Activated CD8-positive, alpha-beta memory T cell treated with anti-CD3 and anti-CD28 coated beads for 48 hours (primary cell): ENCODE data around the gene CWC25.
"Not testable (repeated sequence)": the region's sequence is repeated elsewhere in the genome, so short reads cannot be mapped to it uniquely, and the experiment has no call there.

Experiments used
- DNase-seq, 3 experiments: peaks; one replicate each; pipeline ENCODE4 v3.0.0-alpha.2; 2020; ENCODE audit warnings: low read depth in 2 of 3, low spot score in 2 of 3

Gene CWC25

GRCh38 chr17:38790148-38790707, 34.9 kb downstream of the CWC25 start:
- not testable (repeated sequence) for DNase-seq

GRCh38 chr17:38789185-38789584, 35.9 kb downstream of the CWC25 start:
- no peak for DNase-seq

- not testable (repeated sequence) for DNase-seq
These were observed 37.1 kb downstream of the CWC25 start for GRCh38 chr17:38787999-38788398.

- no peak for DNase-seq
These were observed 38.7 kb downstream of the CWC25 start for GRCh38 chr17:38786372-38786771.

GRCh38 chr17:38783227-38783626, 41.9 kb downstream of the CWC25 start:
- DNase-seq, result no peak

- DNase-seq, result no peak
These were observed 45.0 kb downstream of the CWC25 start for GRCh38 chr17:38779965-38780752.

GRCh38 chr17:38777641-38778250, 47.4 kb downstream of the CWC25 start:
- DNase-seq, result no peak

GRCh38 chr17:38773258-38773657, 51.9 kb downstream of the CWC25 start:
- DNase-seq, result no peak

GRCh38 chr17:38768417-38768816, 56.7 kb downstream of the CWC25 start:
- no peak for DNase-seq

GRCh38 chr17:38766341-38766740, 58.8 kb downstream of the CWC25 start:
- DNase-seq, result no peak

GRCh38 chr17:38762231-38762630, 62.9 kb downstream of the CWC25 start:
- no peak for DNase-seq

- no peak for DNase-seq
These were observed 63.5 kb downstream of the CWC25 start for GRCh38 chr17:38761612-38762011.

GRCh38 chr17:38753071-38753506, 72.0 kb downstream of the CWC25 start:
- no peak for DNase-seq

GRCh38 chr17:38752308-38753070, 72.6 kb downstream of the CWC25 start, which contains the start of gene PSMB3:
Gene PSMB3 (plus strand): TSS chr17:38752741. CDS start chr17:38752827, 86 bp downstream.
- peak; percentile 74 to 91 (median 84) for DNase-seq

GRCh38 chr17:38751808-38752307, 73.3 kb downstream of the CWC25 start:
- DNase-seq, result peak; percentile 56 to 99 (median 92)

GRCh38 chr17:38751144-38751807, 73.8 kb downstream of the CWC25 start:
- DNase-seq, result no peak
